ENCODE results near the gene ASB6. TPM values are rescaled to one million over a fixed set of nuclear protein-coding genes. Genes with fewer than 3 reads are reported as not detected.

Gene ASB6
- total RNA-seq, 1 donor from 2014 or later: 21.9 TPM

DNA sequence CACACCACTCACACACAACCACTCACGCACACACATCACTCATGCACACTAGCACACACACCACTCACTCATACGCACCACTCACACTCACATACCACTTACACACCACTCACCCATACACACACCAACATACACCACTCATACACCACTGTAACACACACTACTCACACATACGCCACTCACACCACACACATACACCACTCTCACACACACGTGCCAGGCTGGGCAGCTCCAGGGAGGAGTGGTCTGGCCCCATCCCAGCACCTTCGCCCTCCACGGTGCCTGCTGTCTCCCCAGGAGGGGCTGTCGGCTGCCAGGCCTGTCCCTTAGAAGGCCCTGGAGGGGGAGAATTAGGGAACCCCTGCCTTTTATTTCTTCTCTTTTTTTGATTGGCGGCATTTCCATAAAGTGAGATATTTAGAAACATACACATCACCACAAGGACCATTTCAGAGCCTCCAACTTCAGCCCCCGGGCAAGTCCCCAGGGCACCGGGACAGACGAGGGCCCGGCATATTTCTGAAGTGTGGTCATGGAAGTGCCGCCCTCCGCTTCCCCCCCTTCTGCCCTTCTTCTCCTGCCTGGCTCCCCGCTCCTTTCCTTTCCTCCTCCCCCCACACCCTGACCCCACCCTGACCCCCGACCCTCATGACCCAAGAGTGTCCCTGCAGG is 6.3 kb upstream of the ASB6 start:
- no peaks in the 10 kb centered on the region for H3K9me3 Mint-ChIP-seq
- DNase-seq (ENCODE audit: low read depth, low spot score): no peak
- peak overlapping the region; percentile 57 for H3K4me3 Mint-ChIP-seq
- H3K36me3 Mint-ChIP-seq (ENCODE audit: low read depth): no peaks in the 10 kb centered on the region
- H3K4me1 Mint-ChIP-seq: peaks cover 14% of the 10 kb centered on the region
- TF ChIP-seq, protein P1, sequence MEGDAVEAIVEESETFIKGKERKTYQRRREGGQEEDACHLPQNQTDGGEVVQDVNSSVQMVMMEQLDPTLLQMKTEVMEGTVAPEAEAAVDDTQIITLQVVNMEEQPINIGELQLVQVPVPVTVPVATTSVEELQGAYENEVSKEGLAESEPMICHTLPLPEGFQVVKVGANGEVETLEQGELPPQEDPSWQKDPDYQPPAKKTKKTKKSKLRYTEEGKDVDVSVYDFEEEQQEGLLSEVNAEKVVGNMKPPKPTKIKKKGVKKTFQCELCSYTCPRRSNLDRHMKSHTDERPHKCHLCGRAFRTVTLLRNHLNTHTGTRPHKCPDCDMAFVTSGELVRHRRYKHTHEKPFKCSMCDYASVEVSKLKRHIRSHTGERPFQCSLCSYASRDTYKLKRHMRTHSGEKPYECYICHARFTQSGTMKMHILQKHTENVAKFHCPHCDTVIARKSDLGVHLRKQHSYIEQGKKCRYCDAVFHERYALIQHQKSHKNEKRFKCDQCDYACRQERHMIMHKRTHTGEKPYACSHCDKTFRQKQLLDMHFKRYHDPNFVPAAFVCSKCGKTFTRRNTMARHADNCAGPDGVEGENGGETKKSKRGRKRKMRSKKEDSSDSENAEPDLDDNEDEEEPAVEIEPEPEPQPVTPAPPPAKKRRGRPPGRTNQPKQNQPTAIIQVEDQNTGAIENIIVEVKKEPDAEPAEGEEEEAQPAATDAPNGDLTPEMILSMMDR (conservative IDR thresholded peaks at IDR 0.05): no peak
- no peaks in the 10 kb centered on the region for H3K27me3 Mint-ChIP-seq (ENCODE audit: low read depth)
- peak overlapping the region; percentile 15 for H3K27ac Mint-ChIP-seq (ENCODE audit: unreplicated experiment)

DNA sequence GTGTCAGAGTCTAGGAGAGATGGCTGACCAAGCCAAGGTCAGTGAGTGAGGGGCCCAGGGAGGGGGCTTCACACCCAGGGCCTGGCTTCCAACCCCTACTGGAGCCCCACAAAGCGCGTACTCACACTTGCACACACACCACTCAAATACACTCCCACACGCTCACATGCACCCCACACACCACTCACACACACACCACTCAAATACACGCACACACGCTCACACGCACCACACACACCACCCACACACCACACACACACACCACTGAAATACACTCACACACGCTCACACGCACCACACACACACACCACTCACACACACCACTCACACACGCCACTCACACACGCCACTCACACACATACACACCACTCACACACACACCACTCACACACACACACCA is 5.7 kb upstream of the ASB6 start:
- H3K27me3 Mint-ChIP-seq (ENCODE audit: low read depth): no peaks in the 10 kb centered on the region
- no peak overlapping the region for H3K4me3 Mint-ChIP-seq
- peaks cover 15% of the 10 kb centered on the region for H3K4me1 Mint-ChIP-seq
- DNase-seq (ENCODE audit: low read depth, low spot score): no peak
- H3K9me3 Mint-ChIP-seq: no peaks in the 10 kb centered on the region
- TF ChIP-seq, protein P1 (conservative IDR thresholded peaks at IDR 0.05): no peak
- no peaks in the 10 kb centered on the region for H3K36me3 Mint-ChIP-seq (ENCODE audit: low read depth)
- H3K27ac Mint-ChIP-seq (ENCODE audit: unreplicated experiment): peak overlapping the region; percentile 15

DNA sequence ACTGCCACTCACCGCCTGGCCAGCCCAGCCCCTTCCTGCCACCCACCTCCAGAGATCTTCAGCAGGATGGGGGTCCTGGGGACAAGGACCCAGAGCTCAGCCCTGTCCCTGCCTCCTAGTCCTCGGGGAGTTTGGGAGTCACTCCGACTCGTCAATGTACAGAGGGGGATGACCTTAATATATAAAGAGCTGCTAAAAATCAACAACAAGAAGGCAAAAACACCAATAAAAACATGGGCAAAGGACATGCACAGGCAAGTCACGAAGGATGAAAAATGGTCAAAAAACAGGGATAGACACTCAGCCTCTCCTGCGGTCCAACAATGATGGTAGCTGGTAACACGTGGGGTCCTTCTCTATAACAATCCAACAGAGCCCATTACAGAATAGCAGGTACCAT is 4.7 kb upstream of the ASB6 start:
- no peak for DNase-seq (ENCODE audit: low read depth, low spot score)
- H3K9me3 Mint-ChIP-seq: no peaks in the 10 kb centered on the region
- peaks cover 19% of the 10 kb centered on the region for H3K4me1 Mint-ChIP-seq
- TF ChIP-seq, protein P1 (conservative IDR thresholded peaks at IDR 0.05): no peak
- H3K4me3 Mint-ChIP-seq: peak overlapping the region; percentile 42
- H3K36me3 Mint-ChIP-seq (ENCODE audit: low read depth): no peaks in the 10 kb centered on the region
- no peaks in the 10 kb centered on the region for H3K27me3 Mint-ChIP-seq (ENCODE audit: low read depth)
- H3K27ac Mint-ChIP-seq (ENCODE audit: unreplicated experiment): no peak overlapping the region

DNA sequence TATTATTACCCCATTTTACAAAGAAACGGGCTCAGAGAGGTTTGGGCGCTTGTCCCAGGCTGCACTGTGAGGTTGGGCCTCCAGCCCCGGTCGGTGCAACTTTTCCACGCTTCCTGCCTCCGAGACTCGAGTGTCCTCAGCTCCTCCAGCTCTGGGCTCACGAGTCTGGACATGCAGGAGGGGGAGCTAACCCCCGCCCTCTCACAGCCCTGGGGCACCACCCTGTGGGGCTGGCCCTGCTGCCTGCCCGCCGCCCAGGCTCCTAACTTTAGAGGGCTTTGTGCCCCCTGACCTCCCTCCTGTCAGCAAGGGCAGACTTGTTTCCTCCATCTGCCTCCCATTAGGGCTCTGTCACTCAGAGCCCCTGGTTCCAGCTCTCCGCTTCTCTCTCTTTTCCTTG is 4.3 kb upstream of the ASB6 start:
- no peak overlapping the region for H3K27ac Mint-ChIP-seq (ENCODE audit: unreplicated experiment)
- peaks cover 22% of the 10 kb centered on the region for H3K4me1 Mint-ChIP-seq
- no peaks in the 10 kb centered on the region for H3K9me3 Mint-ChIP-seq
- H3K27me3 Mint-ChIP-seq (ENCODE audit: low read depth): no peaks in the 10 kb centered on the region
- no peak for DNase-seq (ENCODE audit: low read depth, low spot score)
- TF ChIP-seq, protein P1 (conservative IDR thresholded peaks at IDR 0.05): no peak
- H3K4me3 Mint-ChIP-seq: peak overlapping the region; percentile 42
- H3K36me3 Mint-ChIP-seq (ENCODE audit: low read depth): no peaks in the 10 kb centered on the region

DNA sequence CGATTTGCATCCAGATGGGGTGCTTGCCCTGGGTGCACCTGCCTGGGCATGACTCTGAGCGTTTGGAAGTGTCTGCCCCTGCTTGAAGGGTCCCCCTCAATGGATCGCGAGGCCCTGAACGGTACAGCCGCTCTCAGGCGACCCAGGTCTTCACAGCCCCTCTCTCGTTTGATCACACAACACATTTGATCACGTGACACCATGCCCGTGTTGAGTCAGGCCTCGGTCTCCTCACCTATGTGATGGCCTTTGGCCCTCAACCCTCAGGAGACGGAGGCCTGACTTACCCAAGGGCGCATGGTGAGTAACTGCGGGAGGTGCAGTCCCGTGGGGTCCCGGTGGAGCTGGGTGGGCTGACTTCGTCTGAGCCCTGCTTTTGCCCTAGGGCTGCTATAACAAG is 3.0 kb upstream of the ASB6 start:
- Mint-ChIP-seq H3K9me3 (no peaks in the 10 kb centered on the region), H3K36me3 (ENCODE audit: low read depth) (no peaks in the 10 kb centered on the region), H3K27me3 (ENCODE audit: low read depth) (no peaks in the 10 kb centered on the region), H3K4me1 (peaks cover 30% of the 10 kb centered on the region), H3K27ac (ENCODE audit: unreplicated experiment) (no peak overlapping the region), H3K4me3 (no peak overlapping the region)
- TF ChIP-seq, protein P1 (conservative IDR thresholded peaks at IDR 0.05): no peak
- DNase-seq (ENCODE audit: low read depth, low spot score): no peak
